ENCODE measurements around the gene CAMTA2.

DNA sequence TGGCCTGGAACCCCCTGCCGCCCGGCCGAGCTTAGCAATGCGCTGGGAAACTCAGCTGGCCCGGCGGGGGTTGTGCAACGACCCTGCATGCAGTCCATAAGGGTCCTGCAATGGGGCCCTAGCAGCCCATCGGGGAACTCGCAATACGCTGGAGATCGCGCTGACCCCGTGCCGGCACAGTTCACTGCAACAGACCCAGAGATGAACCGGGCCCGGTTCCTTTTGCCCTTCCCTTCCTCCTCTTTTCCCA lies 48.0 kb downstream of the CAMTA2 start:
- TF ChIP-seq SREBF2 (IDR thresholded peaks at IDR 0.05) (no peak), CTCF (IDR thresholded peaks at IDR 0.05) (no peak), MAX (IDR thresholded peaks at IDR 0.05) (no peak), SMC3 (IDR thresholded peaks at IDR 0.05) (no peak), ZFP36 (IDR thresholded peaks at IDR 0.05; ENCODE audit: borderline replicate concordance, partially characterized antibody) (no peak), POLR2A (IDR thresholded peaks at IDR 0.05; ENCODE audit: low read length) (no peak)
- TF ChIP-seq, protein P1, sequence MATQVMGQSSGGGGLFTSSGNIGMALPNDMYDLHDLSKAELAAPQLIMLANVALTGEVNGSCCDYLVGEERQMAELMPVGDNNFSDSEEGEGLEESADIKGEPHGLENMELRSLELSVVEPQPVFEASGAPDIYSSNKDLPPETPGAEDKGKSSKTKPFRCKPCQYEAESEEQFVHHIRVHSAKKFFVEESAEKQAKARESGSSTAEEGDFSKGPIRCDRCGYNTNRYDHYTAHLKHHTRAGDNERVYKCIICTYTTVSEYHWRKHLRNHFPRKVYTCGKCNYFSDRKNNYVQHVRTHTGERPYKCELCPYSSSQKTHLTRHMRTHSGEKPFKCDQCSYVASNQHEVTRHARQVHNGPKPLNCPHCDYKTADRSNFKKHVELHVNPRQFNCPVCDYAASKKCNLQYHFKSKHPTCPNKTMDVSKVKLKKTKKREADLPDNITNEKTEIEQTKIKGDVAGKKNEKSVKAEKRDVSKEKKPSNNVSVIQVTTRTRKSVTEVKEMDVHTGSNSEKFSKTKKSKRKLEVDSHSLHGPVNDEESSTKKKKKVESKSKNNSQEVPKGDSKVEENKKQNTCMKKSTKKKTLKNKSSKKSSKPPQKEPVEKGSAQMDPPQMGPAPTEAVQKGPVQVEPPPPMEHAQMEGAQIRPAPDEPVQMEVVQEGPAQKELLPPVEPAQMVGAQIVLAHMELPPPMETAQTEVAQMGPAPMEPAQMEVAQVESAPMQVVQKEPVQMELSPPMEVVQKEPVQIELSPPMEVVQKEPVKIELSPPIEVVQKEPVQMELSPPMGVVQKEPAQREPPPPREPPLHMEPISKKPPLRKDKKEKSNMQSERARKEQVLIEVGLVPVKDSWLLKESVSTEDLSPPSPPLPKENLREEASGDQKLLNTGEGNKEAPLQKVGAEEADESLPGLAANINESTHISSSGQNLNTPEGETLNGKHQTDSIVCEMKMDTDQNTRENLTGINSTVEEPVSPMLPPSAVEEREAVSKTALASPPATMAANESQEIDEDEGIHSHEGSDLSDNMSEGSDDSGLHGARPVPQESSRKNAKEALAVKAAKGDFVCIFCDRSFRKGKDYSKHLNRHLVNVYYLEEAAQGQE (IDR thresholded peaks at IDR 0.05), result no peak
- TF ChIP-seq, protein P2, sequence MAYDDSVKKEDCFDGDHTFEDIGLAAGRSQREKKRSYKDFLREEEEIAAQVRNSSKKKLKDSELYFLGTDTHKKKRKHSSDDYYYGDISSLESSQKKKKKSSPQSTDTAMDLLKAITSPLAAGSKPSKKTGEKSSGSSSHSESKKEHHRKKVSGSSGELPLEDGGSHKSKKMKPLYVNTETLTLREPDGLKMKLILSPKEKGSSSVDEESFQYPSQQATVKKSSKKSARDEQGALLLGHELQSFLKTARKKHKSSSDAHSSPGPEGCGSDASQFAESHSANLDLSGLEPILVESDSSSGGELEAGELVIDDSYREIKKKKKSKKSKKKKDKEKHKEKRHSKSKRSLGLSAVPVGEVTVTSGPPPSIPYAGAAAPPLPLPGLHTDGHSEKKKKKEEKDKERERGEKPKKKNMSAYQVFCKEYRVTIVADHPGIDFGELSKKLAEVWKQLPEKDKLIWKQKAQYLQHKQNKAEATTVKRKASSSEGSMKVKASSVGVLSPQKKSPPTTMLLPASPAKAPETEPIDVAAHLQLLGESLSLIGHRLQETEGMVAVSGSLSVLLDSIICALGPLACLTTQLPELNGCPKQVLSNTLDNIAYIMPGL (CRISPR knock-in tag; IDR thresholded peaks at IDR 0.05; ENCODE audit: borderline replicate concordance), result no peak

All from A549 (cell line).